Activated CD4-positive, alpha-beta T cell treated with anti-CD3 and anti-CD28 coated beads for 36 hours (primary cell): Measurements from ENCODE around the gene ALG14. TPM values are rescaled to one million over a fixed set of nuclear protein-coding genes. Genes with fewer than 3 reads are reported as not detected.

Experiments used
- ATAC-seq: fragments of 200-7000 bp; cut with Tn5 transposase; one replicate; pipeline ENCODE4 v1.10.0; 2021; ENCODE audit warnings: mild to moderate bottlenecking, moderate library complexity
- CTCF ChIA-PET: fragments of 350-600 bp; sonication (Branson Sonifier 250); formaldehyde crosslinking; loops from one replicate; lab custom pipeline; 2021; ENCODE audit warnings: antibody characterized with exemption; lab: Charles Lee
- POLR2A ChIA-PET: fragments of 350-600 bp; sonication (Branson Sonifier 250); formaldehyde crosslinking; loops from one replicate; lab custom pipeline; 2021; ENCODE audit warnings: antibody characterized with exemption, inconsistent platforms; lab: Charles Lee
- DNase-seq: peaks from one replicate; pipeline ENCODE4 v3.0.0-alpha.2; 2020
- H3K27ac Mint-ChIP-seq: one replicate; pipeline ENCODE4 v1.8.0; 2021; ENCODE audit warnings: mixed read lengths
- H3K27me3 Mint-ChIP-seq: one replicate; pipeline ENCODE4 v1.8.0; 2021; ENCODE audit warnings: mixed read lengths
- H3K36me3 Mint-ChIP-seq: one replicate; pipeline ENCODE4 v1.8.0; 2021; ENCODE audit warnings: low read depth, mixed read lengths
- H3K4me1 Mint-ChIP-seq: one replicate; pipeline ENCODE4 v1.8.0; 2021; ENCODE audit warnings: mixed read lengths
- H3K4me3 Mint-ChIP-seq: one replicate; pipeline ENCODE4 v1.8.0; 2021; ENCODE audit warnings: mild to moderate bottlenecking, moderate library complexity, mixed read lengths
- H3K9me3 Mint-ChIP-seq: one replicate; pipeline ENCODE4 v1.8.0; 2021; ENCODE audit warnings: low read depth, mixed read lengths
- intact Hi-C, 2 experiments: fragments of 100-400 bp; cut with DNase I in 1 of 2; cut with micrococcal nuclease in 1 of 2; formaldehyde crosslinking; loops; one replicate each; pipeline versions ENCODE4 v1.14.2 to v1.15.1; 2022 to 2024; cut with DNase I, micrococcal nuclease
- total RNA-seq, 2 experiments: library from RNA; stranded (reverse); gene quantifications; one replicate each; pipeline ENCODE4 v1.2.3, GENCODE V29; 2021

Gene ALG14
- total RNA-seq, 2 experiments from 2014 or later: 5.3 to 7.3 TPM

DNA sequence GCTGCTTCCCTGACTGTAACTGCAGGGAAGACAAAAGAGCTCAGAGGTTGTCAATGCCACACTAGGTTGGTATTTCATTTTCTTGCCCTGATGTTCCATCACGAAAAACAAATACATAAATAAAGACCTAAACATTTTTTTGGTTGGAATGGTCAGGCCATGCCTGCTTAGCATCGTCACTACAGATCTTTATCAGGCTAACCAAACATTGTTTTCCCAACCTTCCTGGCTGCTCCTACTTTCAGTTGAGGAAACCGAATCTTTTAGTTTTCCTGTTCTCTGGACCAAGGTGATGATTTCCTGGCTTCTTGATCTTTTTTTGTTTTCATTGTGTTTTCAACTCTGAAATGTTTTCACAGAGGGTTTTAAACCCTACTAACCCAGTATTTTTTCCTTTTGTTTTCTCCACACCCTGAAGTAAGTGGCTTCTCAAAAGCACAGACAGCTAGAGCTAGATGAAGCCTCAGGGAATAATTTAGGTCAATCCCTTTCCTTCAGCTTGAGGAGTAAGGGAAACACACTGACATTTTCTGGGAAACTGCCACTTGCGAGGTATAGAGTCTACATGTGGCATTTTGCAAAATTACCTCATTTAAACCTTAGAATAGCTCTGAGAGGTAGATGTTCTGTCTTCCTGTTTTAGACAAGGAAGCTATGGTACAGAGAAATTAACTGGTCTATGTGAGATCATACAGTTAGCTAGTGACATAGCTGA lies 78.7 kb downstream of the ALG14 start:
- POLR2A ChIA-PET: interaction anchor here (0.6 kb wide), 1 partner anchor 54 kb away, joined by 3 read pairs; no protein-coding TSS in a partner anchor
- H3K4me3 Mint-ChIP-seq: no peak overlapping the region
- CTCF ChIA-PET: interaction anchor here (0.5 kb wide), 1 partner anchor 1509 kb away, joined by 3 read pairs; no protein-coding TSS in a partner anchor
- DNase-seq: no peak
- H3K27me3 Mint-ChIP-seq: no peaks in the 10 kb centered on the region
- H3K36me3 Mint-ChIP-seq: no peaks in the 10 kb centered on the region
- intact Hi-C loops: no loop called here
- no peak overlapping the region for H3K27ac Mint-ChIP-seq
- H3K9me3 Mint-ChIP-seq: no peaks in the 10 kb centered on the region
- no peak for ATAC-seq
- H3K4me1 Mint-ChIP-seq: peaks cover 11% of the 10 kb centered on the region

GRCh38 chr1:94992863-94993563 lies 79.7 kb downstream of the ALG14 start:
- intact Hi-C loops: no loop called here
- ATAC-seq (no peak), DNase-seq (no peak)
- Mint-ChIP-seq H3K27me3 (no peaks in the 10 kb centered on the region), H3K4me3 (no peak overlapping the region), H3K36me3 (no peaks in the 10 kb centered on the region), H3K4me1 (peaks cover 11% of the 10 kb centered on the region), H3K9me3 (no peaks in the 10 kb centered on the region), H3K27ac (no peak overlapping the region)
- POLR2A ChIA-PET: no interaction called here
- CTCF ChIA-PET: interaction anchor here (0.5 kb wide), 1 partner anchor 1508 kb away, joined by 3 read pairs; no protein-coding TSS in a partner anchor

DNA sequence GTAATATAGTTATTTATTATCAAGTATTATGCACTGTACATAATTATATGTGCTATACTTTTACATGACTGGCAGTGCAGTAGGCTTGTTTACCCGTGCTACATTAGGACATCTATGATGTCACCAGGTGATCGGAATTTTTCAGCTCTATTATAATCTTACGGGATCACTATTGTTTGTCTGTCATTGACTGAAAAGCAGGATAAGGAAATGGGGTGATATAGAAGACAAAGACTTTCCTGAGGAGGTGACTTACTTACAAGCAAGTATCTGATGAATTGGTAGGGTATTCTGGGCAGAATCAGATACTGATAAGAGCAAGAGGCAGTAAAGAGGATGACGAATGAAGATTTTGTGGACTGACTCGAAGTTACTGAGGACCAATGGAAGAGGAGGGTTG lies 80.6 kb downstream of the ALG14 start:
- H3K9me3 Mint-ChIP-seq: no peaks in the 10 kb centered on the region
- peaks cover 11% of the 10 kb centered on the region for H3K4me1 Mint-ChIP-seq
- H3K27me3 Mint-ChIP-seq: no peaks in the 10 kb centered on the region
- H3K4me3 Mint-ChIP-seq: no peak overlapping the region
- POLR2A ChIA-PET: no interaction called here
- no peak overlapping the region for H3K27ac Mint-ChIP-seq
- CTCF ChIA-PET: interaction anchor here (1.4 kb wide), 1 partner anchor 138 kb away, joined by 5 read pairs; no protein-coding TSS in a partner anchor
- no peaks in the 10 kb centered on the region for H3K36me3 Mint-ChIP-seq
- DNase-seq (no peak), ATAC-seq (no peak)
- intact Hi-C loops: no loop called here

GRCh38 chr1:94989911-94990473 lies 82.8 kb downstream of the ALG14 start:
- intact Hi-C loops: no loop called here
- ChIA-PET CTCF (no interaction called here), POLR2A (no interaction called here)
- H3K36me3 Mint-ChIP-seq: no peaks in the 10 kb centered on the region
- no peaks in the 10 kb centered on the region for H3K9me3 Mint-ChIP-seq
- H3K27me3 Mint-ChIP-seq: no peaks in the 10 kb centered on the region
- DNase-seq (no peak), ATAC-seq (no peak)
- H3K27ac Mint-ChIP-seq: no peak overlapping the region
- H3K4me1 Mint-ChIP-seq: peaks cover 5% of the 10 kb centered on the region
- H3K4me3 Mint-ChIP-seq: no peak overlapping the region

DNA sequence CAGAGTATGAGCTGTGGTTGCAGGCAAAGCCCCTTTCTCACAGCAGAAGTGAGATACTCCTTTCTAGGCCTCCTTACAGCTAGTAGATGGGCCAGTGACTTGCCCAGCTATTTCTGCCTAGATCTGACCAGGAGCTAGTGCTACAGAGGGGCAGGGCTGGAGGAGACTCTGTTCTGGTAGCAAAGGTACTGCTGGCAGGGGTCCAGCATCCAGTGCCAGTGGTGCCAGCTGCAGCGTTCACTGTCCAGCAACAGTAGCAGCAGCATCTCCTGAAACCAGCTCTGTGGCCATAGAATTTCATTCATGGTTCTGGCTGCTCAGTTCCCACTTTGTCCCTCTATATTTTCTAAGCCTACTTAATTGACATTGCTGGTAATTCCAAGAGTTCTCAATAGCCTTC lies 83.4 kb downstream of the ALG14 start:
- H3K36me3 Mint-ChIP-seq: no peaks in the 10 kb centered on the region
- ChIA-PET POLR2A (no interaction called here), CTCF (interaction anchor here (1.0 kb wide), 1 partner anchor 14 kb away, joined by 5 read pairs; no protein-coding TSS in a partner anchor)
- H3K9me3 Mint-ChIP-seq: no peaks in the 10 kb centered on the region
- intact Hi-C loops: no loop called here
- H3K27me3 Mint-ChIP-seq: no peaks in the 10 kb centered on the region
- H3K27ac Mint-ChIP-seq: no peak overlapping the region
- peaks cover 2% of the 10 kb centered on the region for H3K4me1 Mint-ChIP-seq
- ATAC-seq (no peak), DNase-seq (no peak)
- H3K4me3 Mint-ChIP-seq: no peak overlapping the region

- ChIA-PET CTCF (interaction anchor here (1.6 kb wide), 1 partner anchor 57 kb away, joined by 3 read pairs; no protein-coding TSS in a partner anchor), POLR2A (no interaction called here)
- Mint-ChIP-seq H3K9me3 (no peaks in the 10 kb centered on the region), H3K4me3 (no peak overlapping the region), H3K27ac (no peak overlapping the region), H3K36me3 (no peaks in the 10 kb centered on the region), H3K4me1 (no peaks in the 10 kb centered on the region), H3K27me3 (no peaks in the 10 kb centered on the region)
- no peak for ATAC-seq
- intact Hi-C loops: no loop called here
- no peak for DNase-seq
These were observed 84.4 kb downstream of the ALG14 start for GRCh38 chr1:94988356-94988755.

DNA sequence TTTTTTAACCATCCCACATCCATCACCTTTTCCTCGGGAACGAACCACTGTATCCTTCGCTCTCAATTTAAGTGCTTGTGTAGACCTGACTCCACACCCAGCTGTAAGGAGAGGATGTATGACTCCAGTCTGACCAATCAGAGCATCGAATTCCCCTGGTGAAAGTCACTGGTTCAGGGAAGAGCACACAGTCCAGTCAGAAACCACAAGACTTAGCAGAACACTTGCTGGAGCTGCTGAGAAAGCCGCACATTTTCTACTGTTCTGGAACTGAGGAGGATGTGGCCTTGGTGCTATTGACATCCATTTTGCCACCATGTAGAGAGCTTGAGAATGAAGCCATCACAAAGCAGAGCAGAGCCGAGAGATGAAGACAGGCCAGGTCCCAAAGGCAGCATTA lies 86.0 kb downstream of the ALG14 start:
- H3K9me3 Mint-ChIP-seq: no peaks in the 10 kb centered on the region
- no peaks in the 10 kb centered on the region for H3K36me3 Mint-ChIP-seq
- DNase-seq: no peak
- no peak overlapping the region for H3K4me3 Mint-ChIP-seq
- H3K27ac Mint-ChIP-seq: no peak overlapping the region
- H3K27me3 Mint-ChIP-seq: no peaks in the 10 kb centered on the region
- POLR2A ChIA-PET: no interaction called here
- ATAC-seq: no peak
- H3K4me1 Mint-ChIP-seq: no peaks in the 10 kb centered on the region
- CTCF ChIA-PET: no interaction called here
- intact Hi-C loops: no loop called here

- no peak overlapping the region for H3K4me3 Mint-ChIP-seq
- ChIA-PET POLR2A (no interaction called here), CTCF (no interaction called here)
- no peaks in the 10 kb centered on the region for H3K36me3 Mint-ChIP-seq
- DNase-seq (no peak), ATAC-seq (no peak)
- H3K27ac Mint-ChIP-seq: no peak overlapping the region
- H3K27me3 Mint-ChIP-seq: no peaks in the 10 kb centered on the region
- H3K9me3 Mint-ChIP-seq: no peaks in the 10 kb centered on the region
- intact Hi-C loops: no loop called here
- peaks cover 7% of the 10 kb centered on the region for H3K4me1 Mint-ChIP-seq
These were observed 89.5 kb downstream of the ALG14 start for GRCh38 chr1:94983171-94983739.

DNA sequence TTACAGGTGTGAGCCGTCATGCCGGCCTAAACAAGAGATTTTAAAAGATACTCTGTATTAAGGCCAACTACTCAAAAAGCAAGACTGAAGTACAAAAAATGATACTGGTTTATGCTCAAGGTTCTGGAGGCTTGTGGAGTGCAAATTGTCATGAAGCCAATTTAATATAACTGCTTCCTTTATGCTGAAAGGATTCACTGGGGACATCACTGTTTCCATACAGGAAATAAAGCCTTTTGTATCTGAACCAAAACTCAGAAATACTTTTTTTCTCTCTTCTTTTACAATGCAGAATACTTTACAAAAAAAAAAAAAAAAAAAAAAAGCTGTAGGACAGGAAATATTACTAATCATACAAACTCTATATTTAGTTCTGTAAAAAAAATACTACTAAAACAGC lies 90.4 kb downstream of the ALG14 start:
- ChIA-PET POLR2A (no interaction called here), CTCF (no interaction called here)
- no peak overlapping the region for H3K4me3 Mint-ChIP-seq
- intact Hi-C loops: no loop called here
- no peaks in the 10 kb centered on the region for H3K36me3 Mint-ChIP-seq
- ATAC-seq: no peak
- H3K27me3 Mint-ChIP-seq: no peaks in the 10 kb centered on the region
- no peaks in the 10 kb centered on the region for H3K9me3 Mint-ChIP-seq
- H3K27ac Mint-ChIP-seq: no peak overlapping the region
- DNase-seq: no peak
- peaks cover 7% of the 10 kb centered on the region for H3K4me1 Mint-ChIP-seq

- H3K4me1 Mint-ChIP-seq: peaks cover 7% of the 10 kb centered on the region
- intact Hi-C loops: no loop called here
- no peak for ATAC-seq
- no peaks in the 10 kb centered on the region for H3K9me3 Mint-ChIP-seq
- no peaks in the 10 kb centered on the region for H3K27me3 Mint-ChIP-seq
- ChIA-PET POLR2A (interaction anchor here (0.5 kb wide), 1 partner anchor 16 kb away, joined by 4 read pairs; no protein-coding TSS in a partner anchor), CTCF (no interaction called here)
- DNase-seq: no peak
- no peak overlapping the region for H3K27ac Mint-ChIP-seq
- H3K4me3 Mint-ChIP-seq: no peak overlapping the region
- no peaks in the 10 kb centered on the region for H3K36me3 Mint-ChIP-seq
These were observed 91.2 kb downstream of the ALG14 start for GRCh38 chr1:94981575-94981973.
